Right ventricle myocardium inferior (tissue), 1 donor: ENCODE results near the gene HPCA. TPM values are rescaled to one million over a fixed set of nuclear protein-coding genes. Genes with fewer than 3 reads are reported as not detected.

Experiments used
- total RNA-seq: library from RNA; stranded (reverse); fragmentation: NEBNext Ultra II Directional; extraction: Animal tissue kit (Norgen Biotek cat#: 25700); gene quantifications from one replicate; pipeline ENCODE4 v1.2.1, GENCODE V29; 2021
- donor health status: DM: no; HTN: yes; CAD: no; lungs with severe emphysema.

Gene HPCA
- total RNA-seq, 1 donor from 2014 or later = not detected

Other genes with a start within 250 kb of the HPCA start
- gene ZBTB8OS, start 235.9 kb upstream of the HPCA start, total RNA-seq = 36.4 TPM
- gene RBBP4, start 235.3 kb upstream of the HPCA start, total RNA-seq = 102 TPM
- gene SYNC, start 183.7 kb upstream of the HPCA start, total RNA-seq = 24.7 TPM
- 29.8 TPM for gene YARS1, start 69.1 kb upstream of the HPCA start, total RNA-seq
- gene S100PBP, start 68.8 kb upstream of the HPCA start, total RNA-seq = 11.7 TPM
- 139 TPM for gene FNDC5, start 15.6 kb upstream of the HPCA start, total RNA-seq
- 10.9 TPM for gene TMEM54, start 14.9 kb downstream of the HPCA start, total RNA-seq
- gene RNF19B, start 78.3 kb downstream of the HPCA start, total RNA-seq = 15.5 TPM
- gene AK2, start 150.4 kb downstream of the HPCA start, total RNA-seq = 129 TPM
- 2.1 TPM for gene AZIN2, start 194.7 kb downstream of the HPCA start, total RNA-seq